HL-60 (cell line): Measurements from ENCODE around the gene GRK5.

Experiments used
- GABPA ChIP-seq: IDR thresholded peaks from 2 replicates; pipeline ENCODE4 v1.6.1; 2012; ENCODE audit warnings: low read depth
- POLR2AphosphoS5 ChIP-seq: IDR thresholded peaks from 2 replicates; pipeline ENCODE4 v1.6.1; 2012; ENCODE audit warnings: low read depth
- SPI1 ChIP-seq: IDR thresholded peaks from 2 replicates; pipeline ENCODE4 v1.6.1; 2012; ENCODE audit warnings: low read depth, mild to moderate bottlenecking, borderline replicate concordance
- TF ChIP-seq, protein P1 (sequence below): IDR thresholded peaks from one replicate; pipeline ENCODE4 v1.5.1; 2011; ENCODE audit warnings: low read length, control low read depth, inconsistent platforms; ENCODE audit not compliant: insufficient read depth
- TF ChIP-seq, protein P2 (sequence below): IDR thresholded peaks from 2 replicates; pipeline ENCODE4 v1.6.1; 2012; ENCODE audit warnings: low read depth; ENCODE audit not compliant: insufficient replicate concordance

DNA sequence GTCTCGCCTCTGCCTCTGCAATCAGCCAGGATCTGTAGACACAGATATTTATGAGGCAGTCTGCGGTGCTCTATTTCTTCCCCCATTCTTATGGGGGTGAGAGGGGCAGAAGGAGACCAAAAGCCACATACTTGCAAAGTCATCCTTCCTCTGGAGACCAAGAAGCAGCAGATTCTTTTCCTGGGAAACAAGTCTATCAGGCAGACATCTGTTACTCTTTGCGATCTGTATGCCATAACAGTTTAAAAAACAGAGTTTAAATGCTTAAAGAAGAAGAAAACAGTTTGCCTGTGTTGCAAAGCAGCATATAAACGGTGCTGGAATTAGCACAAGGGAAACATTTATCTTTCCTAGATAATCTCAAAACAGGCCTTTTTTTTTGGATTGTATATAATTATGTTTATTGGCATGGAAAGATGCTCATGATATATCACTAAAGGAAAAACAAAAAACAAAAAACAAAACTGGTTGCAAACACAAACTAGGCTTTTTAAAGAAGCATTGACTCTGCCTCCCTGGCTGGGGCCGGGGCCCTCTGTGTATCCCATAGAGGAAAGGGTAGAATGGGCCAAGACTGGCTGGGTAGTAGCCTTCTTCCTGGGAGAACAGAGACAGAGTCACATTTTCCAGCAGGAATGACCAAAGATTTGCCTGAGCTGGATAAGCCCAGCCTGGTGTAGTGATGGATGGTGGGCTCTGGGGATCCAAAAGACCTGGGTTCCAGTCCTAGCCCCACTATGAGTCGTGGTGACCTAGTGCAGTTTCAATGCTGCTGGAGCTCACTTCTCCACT lies 284.8 kb downstream of the GRK5 start:
- TF ChIP-seq, protein P1, sequence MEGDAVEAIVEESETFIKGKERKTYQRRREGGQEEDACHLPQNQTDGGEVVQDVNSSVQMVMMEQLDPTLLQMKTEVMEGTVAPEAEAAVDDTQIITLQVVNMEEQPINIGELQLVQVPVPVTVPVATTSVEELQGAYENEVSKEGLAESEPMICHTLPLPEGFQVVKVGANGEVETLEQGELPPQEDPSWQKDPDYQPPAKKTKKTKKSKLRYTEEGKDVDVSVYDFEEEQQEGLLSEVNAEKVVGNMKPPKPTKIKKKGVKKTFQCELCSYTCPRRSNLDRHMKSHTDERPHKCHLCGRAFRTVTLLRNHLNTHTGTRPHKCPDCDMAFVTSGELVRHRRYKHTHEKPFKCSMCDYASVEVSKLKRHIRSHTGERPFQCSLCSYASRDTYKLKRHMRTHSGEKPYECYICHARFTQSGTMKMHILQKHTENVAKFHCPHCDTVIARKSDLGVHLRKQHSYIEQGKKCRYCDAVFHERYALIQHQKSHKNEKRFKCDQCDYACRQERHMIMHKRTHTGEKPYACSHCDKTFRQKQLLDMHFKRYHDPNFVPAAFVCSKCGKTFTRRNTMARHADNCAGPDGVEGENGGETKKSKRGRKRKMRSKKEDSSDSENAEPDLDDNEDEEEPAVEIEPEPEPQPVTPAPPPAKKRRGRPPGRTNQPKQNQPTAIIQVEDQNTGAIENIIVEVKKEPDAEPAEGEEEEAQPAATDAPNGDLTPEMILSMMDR = no peak
- TF ChIP-seq POLR2AphosphoS5 (no peak), SPI1 (no peak), GABPA (no peak)
- TF ChIP-seq, protein P2, sequence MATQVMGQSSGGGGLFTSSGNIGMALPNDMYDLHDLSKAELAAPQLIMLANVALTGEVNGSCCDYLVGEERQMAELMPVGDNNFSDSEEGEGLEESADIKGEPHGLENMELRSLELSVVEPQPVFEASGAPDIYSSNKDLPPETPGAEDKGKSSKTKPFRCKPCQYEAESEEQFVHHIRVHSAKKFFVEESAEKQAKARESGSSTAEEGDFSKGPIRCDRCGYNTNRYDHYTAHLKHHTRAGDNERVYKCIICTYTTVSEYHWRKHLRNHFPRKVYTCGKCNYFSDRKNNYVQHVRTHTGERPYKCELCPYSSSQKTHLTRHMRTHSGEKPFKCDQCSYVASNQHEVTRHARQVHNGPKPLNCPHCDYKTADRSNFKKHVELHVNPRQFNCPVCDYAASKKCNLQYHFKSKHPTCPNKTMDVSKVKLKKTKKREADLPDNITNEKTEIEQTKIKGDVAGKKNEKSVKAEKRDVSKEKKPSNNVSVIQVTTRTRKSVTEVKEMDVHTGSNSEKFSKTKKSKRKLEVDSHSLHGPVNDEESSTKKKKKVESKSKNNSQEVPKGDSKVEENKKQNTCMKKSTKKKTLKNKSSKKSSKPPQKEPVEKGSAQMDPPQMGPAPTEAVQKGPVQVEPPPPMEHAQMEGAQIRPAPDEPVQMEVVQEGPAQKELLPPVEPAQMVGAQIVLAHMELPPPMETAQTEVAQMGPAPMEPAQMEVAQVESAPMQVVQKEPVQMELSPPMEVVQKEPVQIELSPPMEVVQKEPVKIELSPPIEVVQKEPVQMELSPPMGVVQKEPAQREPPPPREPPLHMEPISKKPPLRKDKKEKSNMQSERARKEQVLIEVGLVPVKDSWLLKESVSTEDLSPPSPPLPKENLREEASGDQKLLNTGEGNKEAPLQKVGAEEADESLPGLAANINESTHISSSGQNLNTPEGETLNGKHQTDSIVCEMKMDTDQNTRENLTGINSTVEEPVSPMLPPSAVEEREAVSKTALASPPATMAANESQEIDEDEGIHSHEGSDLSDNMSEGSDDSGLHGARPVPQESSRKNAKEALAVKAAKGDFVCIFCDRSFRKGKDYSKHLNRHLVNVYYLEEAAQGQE = no peak
